ENCODE results near the gene CEACAM16.
"Not testable (repeated sequence)": the region's sequence is repeated elsewhere in the genome, so short reads cannot be mapped to it uniquely, and the experiment has no call there.

- TF ChIP-seq ESRRA (IDR thresholded peaks at IDR 0.05; ENCODE audit: borderline replicate concordance, low read depth); PHF8 (IDR thresholded peaks at IDR 0.05; ENCODE audit: borderline replicate concordance, low read length); EP300 (IDR thresholded peaks at IDR 0.05; ENCODE audit: low read length); ATF2 (CRISPR knock-in tag; IDR thresholded peaks at IDR 0.05); TAF1 (IDR thresholded peaks at IDR 0.05; ENCODE audit: control insufficient read depth, extremely low read depth, insufficient read depth, low read length, severe bottlenecking); SP1 (CRISPR knock-in tag; IDR thresholded peaks at IDR 0.05); CTCF (IDR thresholded peaks at IDR 0.05 in 2 of 3, conservative IDR thresholded peaks at IDR 0.05 in 1 of 3; ENCODE audit: insufficient read depth in 2 of 3, low read depth in 1 of 3, low read length in 3 of 3); SREBF2 (CRISPR knock-in tag; IDR thresholded peaks at IDR 0.05); RAD21 (CRISPR knock-in tag; conservative IDR thresholded peaks at IDR 0.05 in 1 of 2, IDR thresholded peaks at IDR 0.05 in 1 of 2); ID3 (CRISPR knock-in tag; IDR thresholded peaks at IDR 0.05); ID3 (tag; IDR thresholded peaks at IDR 0.05); ZBTB17 (CRISPR knock-in tag; IDR thresholded peaks at IDR 0.05): not testable (repeated sequence)
- TF ChIP-seq, protein P1, sequence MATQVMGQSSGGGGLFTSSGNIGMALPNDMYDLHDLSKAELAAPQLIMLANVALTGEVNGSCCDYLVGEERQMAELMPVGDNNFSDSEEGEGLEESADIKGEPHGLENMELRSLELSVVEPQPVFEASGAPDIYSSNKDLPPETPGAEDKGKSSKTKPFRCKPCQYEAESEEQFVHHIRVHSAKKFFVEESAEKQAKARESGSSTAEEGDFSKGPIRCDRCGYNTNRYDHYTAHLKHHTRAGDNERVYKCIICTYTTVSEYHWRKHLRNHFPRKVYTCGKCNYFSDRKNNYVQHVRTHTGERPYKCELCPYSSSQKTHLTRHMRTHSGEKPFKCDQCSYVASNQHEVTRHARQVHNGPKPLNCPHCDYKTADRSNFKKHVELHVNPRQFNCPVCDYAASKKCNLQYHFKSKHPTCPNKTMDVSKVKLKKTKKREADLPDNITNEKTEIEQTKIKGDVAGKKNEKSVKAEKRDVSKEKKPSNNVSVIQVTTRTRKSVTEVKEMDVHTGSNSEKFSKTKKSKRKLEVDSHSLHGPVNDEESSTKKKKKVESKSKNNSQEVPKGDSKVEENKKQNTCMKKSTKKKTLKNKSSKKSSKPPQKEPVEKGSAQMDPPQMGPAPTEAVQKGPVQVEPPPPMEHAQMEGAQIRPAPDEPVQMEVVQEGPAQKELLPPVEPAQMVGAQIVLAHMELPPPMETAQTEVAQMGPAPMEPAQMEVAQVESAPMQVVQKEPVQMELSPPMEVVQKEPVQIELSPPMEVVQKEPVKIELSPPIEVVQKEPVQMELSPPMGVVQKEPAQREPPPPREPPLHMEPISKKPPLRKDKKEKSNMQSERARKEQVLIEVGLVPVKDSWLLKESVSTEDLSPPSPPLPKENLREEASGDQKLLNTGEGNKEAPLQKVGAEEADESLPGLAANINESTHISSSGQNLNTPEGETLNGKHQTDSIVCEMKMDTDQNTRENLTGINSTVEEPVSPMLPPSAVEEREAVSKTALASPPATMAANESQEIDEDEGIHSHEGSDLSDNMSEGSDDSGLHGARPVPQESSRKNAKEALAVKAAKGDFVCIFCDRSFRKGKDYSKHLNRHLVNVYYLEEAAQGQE (IDR thresholded peaks at IDR 0.05; ENCODE audit: borderline replicate concordance): not testable (repeated sequence)
- TF ChIP-seq, protein P1 (CRISPR knock-in tag; IDR thresholded peaks at IDR 0.05; ENCODE audit: low read depth): not testable (repeated sequence)
- TF ChIP-seq, protein P2, sequence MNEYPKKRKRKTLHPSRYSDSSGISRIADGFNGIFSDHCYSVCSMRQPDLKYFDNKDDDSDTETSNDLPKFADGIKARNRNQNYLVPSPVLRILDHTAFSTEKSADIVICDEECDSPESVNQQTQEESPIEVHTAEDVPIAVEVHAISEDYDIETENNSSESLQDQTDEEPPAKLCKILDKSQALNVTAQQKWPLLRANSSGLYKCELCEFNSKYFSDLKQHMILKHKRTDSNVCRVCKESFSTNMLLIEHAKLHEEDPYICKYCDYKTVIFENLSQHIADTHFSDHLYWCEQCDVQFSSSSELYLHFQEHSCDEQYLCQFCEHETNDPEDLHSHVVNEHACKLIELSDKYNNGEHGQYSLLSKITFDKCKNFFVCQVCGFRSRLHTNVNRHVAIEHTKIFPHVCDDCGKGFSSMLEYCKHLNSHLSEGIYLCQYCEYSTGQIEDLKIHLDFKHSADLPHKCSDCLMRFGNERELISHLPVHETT (CRISPR knock-in tag; conservative IDR thresholded peaks at IDR 0.05 in 1 of 2, IDR thresholded peaks at IDR 0.05 in 1 of 2): not testable (repeated sequence)
Observed at GRCh38 chr19:44709434-44710266, 10.7 kb downstream of the CEACAM16 start.
